Measurements from ENCODE around the gene RC3H1.

DNA sequence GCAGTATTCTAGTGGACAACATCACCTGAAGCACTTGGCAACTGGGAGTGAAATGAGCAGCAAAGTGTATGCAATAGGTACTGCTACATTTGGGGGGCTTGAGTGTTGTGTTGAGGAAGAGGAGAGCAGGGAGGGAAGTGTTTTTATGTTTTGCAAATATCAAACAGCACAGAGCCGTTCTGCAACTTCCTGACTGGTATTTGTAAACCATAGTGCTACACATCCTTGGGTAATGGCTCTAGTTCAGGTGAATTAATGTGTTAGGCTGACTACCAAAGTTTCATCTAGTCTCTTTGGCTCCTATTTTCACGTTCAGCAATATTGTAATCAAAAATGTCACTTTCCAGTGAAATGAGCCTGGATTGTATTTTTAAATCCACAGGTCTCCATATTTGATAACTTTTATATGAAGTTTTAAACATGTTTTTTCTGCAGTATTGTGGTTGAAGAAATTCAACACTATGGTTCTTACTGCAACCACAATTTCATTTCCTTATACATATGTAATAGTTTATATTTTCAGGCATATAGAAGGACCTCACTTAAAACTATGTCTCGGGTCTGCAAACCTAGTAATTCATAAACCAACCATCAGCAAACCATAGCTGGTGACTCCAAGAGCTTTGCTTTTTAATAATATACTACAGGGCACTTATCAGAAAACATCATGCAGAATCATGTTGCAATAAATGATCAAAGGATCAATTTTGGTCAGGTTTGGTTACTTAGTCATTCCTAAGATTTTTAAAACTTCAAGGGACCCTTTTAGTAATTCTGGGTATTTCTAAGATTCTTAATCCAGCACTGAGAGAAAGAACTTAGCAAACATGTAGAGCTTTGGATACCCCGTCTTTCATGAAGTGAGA, 135.2 kb downstream of the RC3H1 start:
- TF ChIP-seq, protein P1, sequence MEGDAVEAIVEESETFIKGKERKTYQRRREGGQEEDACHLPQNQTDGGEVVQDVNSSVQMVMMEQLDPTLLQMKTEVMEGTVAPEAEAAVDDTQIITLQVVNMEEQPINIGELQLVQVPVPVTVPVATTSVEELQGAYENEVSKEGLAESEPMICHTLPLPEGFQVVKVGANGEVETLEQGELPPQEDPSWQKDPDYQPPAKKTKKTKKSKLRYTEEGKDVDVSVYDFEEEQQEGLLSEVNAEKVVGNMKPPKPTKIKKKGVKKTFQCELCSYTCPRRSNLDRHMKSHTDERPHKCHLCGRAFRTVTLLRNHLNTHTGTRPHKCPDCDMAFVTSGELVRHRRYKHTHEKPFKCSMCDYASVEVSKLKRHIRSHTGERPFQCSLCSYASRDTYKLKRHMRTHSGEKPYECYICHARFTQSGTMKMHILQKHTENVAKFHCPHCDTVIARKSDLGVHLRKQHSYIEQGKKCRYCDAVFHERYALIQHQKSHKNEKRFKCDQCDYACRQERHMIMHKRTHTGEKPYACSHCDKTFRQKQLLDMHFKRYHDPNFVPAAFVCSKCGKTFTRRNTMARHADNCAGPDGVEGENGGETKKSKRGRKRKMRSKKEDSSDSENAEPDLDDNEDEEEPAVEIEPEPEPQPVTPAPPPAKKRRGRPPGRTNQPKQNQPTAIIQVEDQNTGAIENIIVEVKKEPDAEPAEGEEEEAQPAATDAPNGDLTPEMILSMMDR (conservative IDR thresholded peaks at IDR 0.05 in 1 of 2, IDR thresholded peaks at IDR 0.05 in 1 of 2; ENCODE audit: extremely low read depth in 1 of 2, insufficient read depth in 1 of 2, low read depth in 1 of 2, low read length in 2 of 2): no peak
- TF ChIP-seq EZH2 (IDR thresholded peaks at IDR 0.05; ENCODE audit: borderline replicate concordance, low read length): no peak

Data from mammary epithelial cell (primary cell).